Measurements from ENCODE around the gene TMEM37.

GRCh38 chr2:119461811-119462210 lies 30.2 kb downstream of the TMEM37 start:
- no peak for TF ChIP-seq POLR2A (IDR thresholded peaks at IDR 0.05; ENCODE audit: low read depth, low read length)
- TF ChIP-seq POLR2AphosphoS5 (IDR thresholded peaks at IDR 0.05; ENCODE audit: low read depth, low read length), result no peak
